Measurements from ENCODE around the gene DTL. TPM values are rescaled to one million over a fixed set of nuclear protein-coding genes. Genes with fewer than 3 reads are reported as not detected.

Gene DTL
- total and polyA plus RNA-seq, 7 donors = 0.36 to 4.4 (median 0.60) TPM; not detected in 2

- H3K36me3 ChIP-seq = no peaks in the 10 kb centered on the region
- H3K27ac ChIP-seq = no peak overlapping the region
- TF ChIP-seq CTCF (IDR thresholded peaks at IDR 0.05) (peak in 2 of 4 experiments; percentile 11 to 16), POLR2AphosphoS5 (IDR thresholded peaks at IDR 0.05) (peak in 1 of 4 donors; percentile 14), POLR2A (IDR thresholded peaks at IDR 0.05) (no peak), EP300 (IDR thresholded peaks at IDR 0.05) (no peak)
- no peaks in the 10 kb centered on the region for H3K9me3 ChIP-seq
- DNase-seq = no peak
- H3K4me3 ChIP-seq = no peak overlapping the region
- WGBS, 2 donors = 55 to 78% methylated on average over 2 of the region's 2 CpGs
- no peaks in the 10 kb centered on the region for H3K27me3 ChIP-seq
- H3K4me1 ChIP-seq = peaks cover 0 to 9% (median 3%) of the 10 kb centered on the region in 4 donors
- intact Hi-C loops (cut with DNase I) = no loop called here
Observed at GRCh38 chr1:212110617-212111016, 75.1 kb downstream of the DTL start.

- 89 to 95% methylated on average over 1 of the region's 1 CpG for WGBS, 2 donors
- Histone ChIP-seq H3K27me3 (no peaks in the 10 kb centered on the region), H3K27ac (no peak overlapping the region), H3K36me3 (no peaks in the 10 kb centered on the region), H3K4me1 (peaks cover 0 to 9% (median 3%) of the 10 kb centered on the region in 4 donors), H3K9me3 (no peaks in the 10 kb centered on the region), H3K4me3 (no peak overlapping the region)
- intact Hi-C loops (cut with DNase I) = no loop called here
- TF ChIP-seq POLR2AphosphoS5 (IDR thresholded peaks at IDR 0.05) (no peak), POLR2A (IDR thresholded peaks at IDR 0.05) (no peak), CTCF (IDR thresholded peaks at IDR 0.05) (no peak), EP300 (IDR thresholded peaks at IDR 0.05) (no peak)
- DNase-seq = no peak
Observed at GRCh38 chr1:212111536-212111935, 76.0 kb downstream of the DTL start.

- Histone ChIP-seq H3K27me3 (no peaks in the 10 kb centered on the region), H3K36me3 (no peaks in the 10 kb centered on the region), H3K4me3 (no peak overlapping the region), H3K27ac (no peak overlapping the region), H3K4me1 (peaks cover 0 to 9% (median 3%) of the 10 kb centered on the region in 4 donors), H3K9me3 (no peaks in the 10 kb centered on the region)
- WGBS, 2 donors = 79 to 89% methylated on average over 2 of the region's 2 CpGs
- intact Hi-C loops (cut with DNase I) = no loop called here
- no peak for TF ChIP-seq POLR2AphosphoS5 (IDR thresholded peaks at IDR 0.05)
- no peak for TF ChIP-seq POLR2A (IDR thresholded peaks at IDR 0.05)
- TF ChIP-seq EP300 (IDR thresholded peaks at IDR 0.05) = no peak
- TF ChIP-seq CTCF (IDR thresholded peaks at IDR 0.05) = no peak
- no peak for DNase-seq
Observed at GRCh38 chr1:212113706-212114105, 78.2 kb downstream of the DTL start.

- TF ChIP-seq POLR2A (IDR thresholded peaks at IDR 0.05) (no peak), POLR2AphosphoS5 (IDR thresholded peaks at IDR 0.05) (no peak), EP300 (IDR thresholded peaks at IDR 0.05) (no peak), CTCF (IDR thresholded peaks at IDR 0.05) (no peak)
- Histone ChIP-seq H3K9me3 (no peaks in the 10 kb centered on the region), H3K27me3 (no peaks in the 10 kb centered on the region), H3K27ac (no peak overlapping the region), H3K4me1 (no peaks in the 10 kb centered on the region), H3K4me3 (no peak overlapping the region), H3K36me3 (no peaks in the 10 kb centered on the region)
- WGBS, 2 donors = 45 to 71% methylated on average over 7 of the region's 7 CpGs
- DNase-seq = no peak
- intact Hi-C loops (cut with DNase I) = no loop called here
Observed at GRCh38 chr1:212118167-212118871, 82.8 kb downstream of the DTL start.

GRCh38 chr1:212118872-212119260, 83.3 kb downstream of the DTL start:
- Histone ChIP-seq H3K27ac (no peak overlapping the region), H3K4me3 (no peak overlapping the region), H3K4me1 (no peaks in the 10 kb centered on the region), H3K27me3 (no peaks in the 10 kb centered on the region), H3K9me3 (no peaks in the 10 kb centered on the region), H3K36me3 (no peaks in the 10 kb centered on the region)
- TF ChIP-seq POLR2AphosphoS5 (IDR thresholded peaks at IDR 0.05) (no peak), POLR2A (IDR thresholded peaks at IDR 0.05) (no peak), CTCF (IDR thresholded peaks at IDR 0.05) (no peak), EP300 (IDR thresholded peaks at IDR 0.05) (no peak)
- no peak for DNase-seq
- intact Hi-C loops (cut with DNase I) = no loop called here
- 65 to 80% methylated on average over 2 of the region's 2 CpGs for WGBS, 2 donors

Data from sigmoid colon (tissue), 7 donors.